CD8-positive, alpha-beta memory T cell (primary cell): Measurements from ENCODE around the gene KLC4. TPM values are rescaled to one million over a fixed set of nuclear protein-coding genes. Genes with fewer than 3 reads are reported as not detected.

Experiments used
- CTCF ChIA-PET: fragments of 350-600 bp; sonication (Branson Sonifier 250); formaldehyde crosslinking; loops from one replicate; lab custom pipeline; 2021; ENCODE audit warnings: antibody characterized with exemption; lab: Charles Lee
- POLR2A ChIA-PET: fragments of 350-600 bp; sonication (Branson Sonifier 250); formaldehyde crosslinking; loops from one replicate; lab custom pipeline; 2021; ENCODE audit warnings: antibody characterized with exemption; lab: Charles Lee
- DNase-seq, 5 donors: peaks; one replicate each; pipeline versions ENCODE4 v3.0.0 to v3.0.0-alpha.2; 2020 to 2022; ENCODE audit warnings: mixed read lengths in 1 of 5
- H3K27ac ChIP-seq: one replicate; pipeline ENCODE4 v1.7.0; 2013; ENCODE audit warnings: low read depth, mild to moderate bottlenecking, low read length, moderate library complexity
- H3K27me3 ChIP-seq: 2 replicates; pipeline ENCODE4 v1.7.0; 2013; ENCODE audit warnings: low read length, mild to moderate bottlenecking; ENCODE audit not compliant: insufficient read depth, poor library complexity, severe bottlenecking
- H3K36me3 ChIP-seq: 2 replicates; pipeline ENCODE4 v1.7.0; 2013; ENCODE audit warnings: mild to moderate bottlenecking, low read length, moderate library complexity; ENCODE audit not compliant: insufficient read depth
- H3K4me1 ChIP-seq: 2 replicates; pipeline ENCODE4 v1.7.0; 2013; ENCODE audit warnings: mild to moderate bottlenecking, low read length, moderate library complexity; ENCODE audit not compliant: insufficient read depth
- H3K4me3 ChIP-seq: 2 replicates; pipeline ENCODE4 v1.7.0; 2013; ENCODE audit warnings: mild to moderate bottlenecking, low read length
- H3K9me3 ChIP-seq: 2 replicates; pipeline ENCODE4 v1.7.0; 2013; ENCODE audit warnings: mild to moderate bottlenecking, low read length
- H3K27ac Mint-ChIP-seq, 8 donors: one replicate each; pipeline ENCODE4 v1.8.0; 2020 to 2021; ENCODE audit warnings: mixed read lengths in 8 of 8, mild to moderate bottlenecking in 6 of 8, inconsistent platforms in 3 of 8, moderate library complexity in 3 of 8
- H3K27me3 Mint-ChIP-seq, 2 donors: one replicate each; pipeline ENCODE4 v1.8.0; 2020 to 2021; ENCODE audit warnings: mixed read lengths in 2 of 2, mild to moderate bottlenecking in 1 of 2, moderate library complexity in 1 of 2
- H3K36me3 Mint-ChIP-seq, 3 donors: one replicate each; pipeline ENCODE4 v1.8.0; 2020 to 2021; ENCODE audit warnings: mixed read lengths in 3 of 3, inconsistent platforms in 1 of 3, mild to moderate bottlenecking in 1 of 3
- H3K4me1 Mint-ChIP-seq, 3 donors: one replicate each; pipeline ENCODE4 v1.8.0; 2020 to 2021; ENCODE audit warnings: mixed read lengths in 3 of 3, inconsistent platforms in 1 of 3, mild to moderate bottlenecking in 1 of 3
- H3K4me3 Mint-ChIP-seq, 7 donors: one replicate each; pipeline ENCODE4 v1.8.0; 2020 to 2021; ENCODE audit warnings: mixed read lengths in 7 of 7, mild to moderate bottlenecking in 6 of 7, moderate library complexity in 4 of 7, inconsistent platforms in 2 of 7
- H3K9me3 Mint-ChIP-seq, 5 donors: one replicate each; pipeline ENCODE4 v1.8.0; 2020 to 2022; ENCODE audit warnings: mixed read lengths in 5 of 5, mild to moderate bottlenecking in 3 of 5, moderate library complexity in 2 of 5, inconsistent platforms in 1 of 5
- polyA plus RNA-seq: library from polyadenylated mRNA; unstranded; fragments of 300-500 nt; fragmentation: Illumina TruSeq; gene quantifications from one replicate; pipeline ENCODE4 v1.2.3, GENCODE V29; 2021
- total RNA-seq, 2 experiments: library from RNA; stranded (reverse); gene quantifications; one replicate each; pipeline ENCODE4 v1.2.3, GENCODE V29; 2021

The KLC4 gene
- total RNA-seq, result 10 to 100 TPM; 11.1 to 12.3 TPM
- 11.6 TPM for polyA plus RNA-seq

DNA sequence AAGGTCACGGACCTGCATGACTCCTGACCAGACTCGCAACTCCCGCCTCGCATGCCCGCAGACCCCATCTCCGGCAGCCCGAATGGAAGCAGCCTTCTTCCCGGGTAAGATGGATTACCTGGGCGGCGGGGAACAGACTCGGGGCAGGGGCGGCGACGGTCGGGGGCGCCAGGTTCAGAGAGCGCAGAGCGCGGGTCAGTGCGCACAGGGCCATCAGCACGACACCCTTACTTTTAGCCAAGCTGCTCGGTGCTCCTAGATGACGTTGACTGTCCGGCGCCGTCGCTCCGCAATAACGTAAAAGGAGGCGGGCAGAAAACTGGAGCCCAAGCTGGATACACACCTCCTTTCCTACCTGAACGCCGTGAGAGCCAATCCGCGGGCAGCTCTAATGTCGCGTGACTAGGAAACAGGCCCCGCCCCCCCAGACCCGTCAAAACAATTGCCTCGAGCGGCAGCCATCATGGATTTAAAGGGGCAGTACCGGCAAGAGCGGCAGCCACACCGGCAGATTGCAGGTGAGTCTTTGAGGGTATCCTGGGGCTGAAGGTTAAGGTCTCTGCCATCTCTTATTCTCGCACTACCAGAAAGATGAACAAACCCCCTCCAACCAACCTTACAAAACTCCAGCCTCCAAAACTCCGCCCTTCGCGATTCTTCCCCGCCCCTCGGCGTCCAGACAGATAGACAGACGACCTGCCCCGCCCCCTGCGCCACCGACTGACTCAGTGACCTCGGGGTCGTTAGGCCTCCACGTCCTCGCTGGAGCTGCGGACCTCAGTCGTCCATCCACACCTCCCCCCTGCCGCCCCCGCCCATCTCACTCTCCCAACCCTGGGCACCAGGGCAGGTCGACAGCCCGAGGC is at the start of gene KLC4, which contains the start of gene MRPL2:
TSS of gene KLC4 (plus strand) at position 464 of the 866 bp plus-strand sequence. CDS start 1,705 bp downstream, outside the sequence.
TSS of gene MRPL2 (minus strand) at position 267 of the 866 bp plus-strand sequence. CDS start at position 214, 53 bp downstream.
- no peaks in the 10 kb centered on the region for H3K27me3 Mint-ChIP-seq
- H3K36me3 ChIP-seq, result peaks cover 18% of the 10 kb centered on the region
- no peaks in the 10 kb centered on the region for H3K9me3 Mint-ChIP-seq
- H3K27ac Mint-ChIP-seq, result peak within 1 kb of the TSS; percentile 98 to 100 (median 100)
- peak; percentile 95 to 97 (median 96) for DNase-seq
- H3K4me1 Mint-ChIP-seq, result peaks cover 32 to 54% (median 50%) of the 10 kb centered on the region in 3 donors
- H3K27me3 ChIP-seq, result no peaks in the 10 kb centered on the region
- peak within 1 kb of the TSS; percentile 93 for H3K4me3 ChIP-seq
- H3K9me3 ChIP-seq, result no peaks in the 10 kb centered on the region
- peak within 1 kb of the TSS; percentile 95 to 99 (median 98) for H3K4me3 Mint-ChIP-seq
- peaks cover 23% of the 10 kb centered on the region for H3K4me1 ChIP-seq
- ChIA-PET CTCF (interaction anchor here (1.2 to 2.1 kb wide), 2 partner anchors 47 to 84 kb away, joined by 3 to 6 read pairs; no protein-coding TSS in a partner anchor), POLR2A (interaction anchor here (0.5 to 2.6 kb wide), 11 partner anchors 38 to 316 kb away, joined by 3 to 24 read pairs (median 5); partner anchors contain the start of genes CNPY3, KLHDC3, MEA1 and PEX6)
- H3K27ac ChIP-seq, result peak within 1 kb of the TSS; percentile 94
- peaks cover 3 to 61% (median 14%) of the 10 kb centered on the region in 3 donors for H3K36me3 Mint-ChIP-seq

DNA sequence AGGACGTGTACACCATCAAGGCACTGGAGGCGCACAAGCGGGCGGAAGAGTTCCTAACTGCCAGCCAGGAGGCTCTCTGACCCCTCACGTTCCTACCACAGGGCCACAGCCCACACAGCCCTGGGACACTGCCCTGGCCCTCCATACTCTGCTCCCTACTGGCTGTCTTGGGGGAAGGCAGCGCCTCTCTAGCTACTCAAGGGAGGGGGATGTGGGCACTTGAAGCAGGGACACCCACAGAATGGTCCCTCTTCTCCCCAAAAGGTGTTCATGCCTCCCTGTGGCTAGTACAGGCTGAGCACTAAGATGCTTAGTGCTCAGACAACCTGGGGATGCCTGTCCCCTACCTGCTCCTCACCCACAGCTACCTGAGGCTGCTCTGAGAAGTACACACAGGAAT is 48.2 kb upstream of the KLC4 start:
- H3K4me3 ChIP-seq, result no peak overlapping the region
- no peaks in the 10 kb centered on the region for H3K9me3 Mint-ChIP-seq
- peak overlapping the region in 4 of 7 donors; percentile 27 to 81 (median 52) for H3K4me3 Mint-ChIP-seq
- no peaks in the 10 kb centered on the region for H3K27me3 ChIP-seq
- H3K4me1 ChIP-seq, result peaks cover 29% of the 10 kb centered on the region
- CTCF ChIA-PET, result interaction anchor here (1.1 to 1.8 kb wide), 2 partner anchors 53 to 133 kb away, joined by 3 to 8 read pairs; no protein-coding TSS in a partner anchor
- H3K27me3 Mint-ChIP-seq, result peaks cover 0 to 2% of the 10 kb centered on the region in 2 donors
- no peak for DNase-seq
- H3K36me3 Mint-ChIP-seq, result peaks cover 0 to 78% (median 5%) of the 10 kb centered on the region in 3 donors
- POLR2A ChIA-PET, result interaction anchor here (1.2 kb wide), 1 partner anchor 82 kb away, joined by 4 read pairs; the partner anchor contains the start of gene CNPY3
- H3K27ac Mint-ChIP-seq, result peak overlapping the region in 6 of 8 donors; percentile 19 to 80 (median 53)
- no peak overlapping the region for H3K27ac ChIP-seq
- peaks cover 47% of the 10 kb centered on the region for H3K36me3 ChIP-seq
- H3K9me3 ChIP-seq, result no peaks in the 10 kb centered on the region
- H3K4me1 Mint-ChIP-seq, result peaks cover 38 to 50% (median 41%) of the 10 kb centered on the region in 3 donors

DNA sequence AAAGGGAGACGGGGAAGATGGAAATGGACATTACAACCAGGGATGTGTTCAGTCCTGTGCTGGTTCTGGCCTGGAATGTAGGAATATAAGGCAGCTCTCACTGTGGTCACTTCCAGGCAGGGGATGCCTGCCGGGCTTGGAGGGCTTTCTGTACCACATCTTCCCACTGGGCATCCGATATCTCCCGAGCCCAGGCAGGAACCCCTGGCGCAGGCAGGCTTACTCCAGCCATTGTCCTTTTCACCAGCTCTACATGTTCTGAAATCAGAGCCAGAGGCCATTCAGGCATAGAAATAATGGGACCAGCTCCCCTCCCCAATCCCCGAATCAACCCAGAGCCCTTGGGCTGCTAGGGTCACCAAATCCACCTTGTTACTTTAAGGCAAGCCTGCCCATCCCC is 47.1 kb upstream of the KLC4 start:
- Mint-ChIP-seq H3K27ac (peak overlapping the region in 7 of 8 donors; percentile 51 to 97 (median 91)), H3K27me3 (peaks cover 0 to 2% of the 10 kb centered on the region in 2 donors), H3K4me1 (peaks cover 42 to 60% (median 49%) of the 10 kb centered on the region in 3 donors), H3K36me3 (peaks cover 0 to 75% (median 5%) of the 10 kb centered on the region in 3 donors), H3K4me3 (peak overlapping the region; percentile 86 to 96 (median 90)), H3K9me3 (no peaks in the 10 kb centered on the region)
- Histone ChIP-seq H3K9me3 (no peaks in the 10 kb centered on the region), H3K27me3 (no peaks in the 10 kb centered on the region), H3K4me1 (peaks cover 41% of the 10 kb centered on the region), H3K4me3 (no peak overlapping the region), H3K27ac (no peak overlapping the region), H3K36me3 (peaks cover 40% of the 10 kb centered on the region)
- CTCF ChIA-PET, result interaction anchor here (0.7 to 3.2 kb wide), 2 partner anchors 47 to 131 kb away, joined by 3 to 17 read pairs; partner anchors contain the start of genes KLC4 and MRPL2
- POLR2A ChIA-PET, result interaction anchor here (0.5 to 3.4 kb wide), 6 partner anchors 28 to 260 kb away, joined by 3 to 24 read pairs (median 4); partner anchors contain the start of genes KLC4, MRPL2, PEX6 and PPP2R5D
- no peak for DNase-seq

DNA sequence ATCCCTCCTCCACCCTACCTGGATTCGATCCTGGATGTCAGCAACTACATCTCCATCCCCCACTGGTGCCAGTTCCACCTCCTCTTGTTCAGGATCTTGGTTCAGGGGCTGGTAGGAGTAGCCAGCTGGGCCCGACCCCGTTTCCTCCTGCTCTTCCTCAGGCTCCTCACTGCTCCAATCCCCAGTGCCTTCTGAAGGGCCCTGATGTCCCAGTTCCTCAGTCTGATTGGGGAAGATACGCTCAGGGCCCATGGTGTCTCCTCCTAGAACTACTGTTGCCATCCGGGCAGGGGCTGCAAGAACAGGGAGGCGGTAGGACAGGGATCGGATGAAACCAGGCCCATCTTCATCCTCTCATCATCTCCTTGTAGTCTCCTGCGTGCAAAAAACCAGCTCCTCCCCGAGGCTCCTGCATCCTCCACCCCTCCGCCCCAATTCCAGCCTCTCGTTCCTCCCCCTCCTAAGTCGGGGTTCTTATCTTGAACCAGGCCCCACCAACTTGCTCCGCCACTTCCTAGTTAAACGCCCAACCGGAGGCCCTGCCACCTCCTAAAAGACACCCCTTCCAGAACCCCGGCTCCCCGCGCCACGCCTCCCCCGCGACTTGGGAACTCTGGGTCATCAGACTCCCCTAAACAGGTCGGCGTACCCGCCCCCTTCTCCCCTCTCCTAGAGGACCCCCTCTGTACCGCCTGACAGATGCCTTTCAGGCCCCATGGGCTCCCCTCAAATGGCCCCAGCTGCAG is 46.2 kb upstream of the KLC4 start:
- H3K4me1 Mint-ChIP-seq, result peaks cover 47 to 69% (median 54%) of the 10 kb centered on the region in 3 donors
- peak overlapping the region; percentile 86 to 96 (median 90) for H3K4me3 Mint-ChIP-seq
- peaks cover 0 to 75% (median 6%) of the 10 kb centered on the region in 3 donors for H3K36me3 Mint-ChIP-seq
- H3K9me3 ChIP-seq, result no peaks in the 10 kb centered on the region
- H3K4me1 ChIP-seq, result peaks cover 42% of the 10 kb centered on the region
- CTCF ChIA-PET, result interaction anchor here (0.9 to 3.2 kb wide), 5 partner anchors 11 to 130 kb away, joined by 3 to 17 read pairs (median 5); partner anchors contain the start of gene PPP2R5D
- peaks cover 34% of the 10 kb centered on the region for H3K36me3 ChIP-seq
- POLR2A ChIA-PET, result interaction anchor here (0.5 to 3.4 kb wide), 11 partner anchors 27 to 497 kb away, joined by 3 to 24 read pairs (median 5); partner anchors contain the start of genes CNPY3, CUL7, KLC4 and LRRC73
- DNase-seq, result no peak
- peak overlapping the region; percentile 59 to 97 (median 92) for H3K27ac Mint-ChIP-seq
- H3K9me3 Mint-ChIP-seq, result no peaks in the 10 kb centered on the region
- H3K27me3 ChIP-seq, result no peaks in the 10 kb centered on the region
- H3K27ac ChIP-seq, result peak overlapping the region; percentile 81
- H3K4me3 ChIP-seq, result peak overlapping the region; percentile 81
- H3K27me3 Mint-ChIP-seq, result peaks cover 0 to 2% of the 10 kb centered on the region in 2 donors

DNA sequence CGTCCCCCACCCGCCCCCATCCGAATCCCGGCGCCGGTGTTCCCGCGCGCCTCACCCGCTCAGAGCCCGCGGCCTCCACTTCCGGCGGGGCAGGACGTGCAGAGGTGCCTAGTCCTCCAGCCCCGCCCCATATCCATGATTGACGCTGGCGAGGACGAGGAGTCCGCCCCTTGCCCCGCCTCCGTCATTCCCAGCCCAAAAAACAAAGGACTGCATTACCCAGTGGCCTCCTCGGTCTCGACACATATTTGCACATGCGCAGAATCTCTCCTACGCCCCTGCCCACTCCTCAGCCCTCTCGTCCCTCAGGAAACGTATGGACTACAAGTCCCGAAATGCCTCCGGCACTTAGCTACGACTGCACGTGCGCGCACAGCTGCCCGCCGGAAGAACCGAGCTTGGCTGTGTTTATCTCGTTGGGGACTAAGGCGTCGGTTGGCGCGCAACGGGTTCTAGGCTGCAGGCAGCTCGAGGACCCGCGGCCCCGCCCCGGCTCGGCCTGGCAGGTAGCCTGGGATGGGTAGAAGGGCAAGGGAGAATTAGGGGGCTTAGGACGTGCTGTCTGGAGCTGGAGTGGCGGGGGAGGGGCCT is 45.5 kb upstream of the KLC4 start, which contains the start of the genes KLHDC3 and MEA1:
TSS of gene KLHDC3 (plus strand) at position 407 of the 591 bp plus-strand sequence. CDS start 2,944 bp downstream, outside the sequence.
TSS of gene MEA1 (minus strand) at position 104 of the 591 bp plus-strand sequence. CDS start 133 bp downstream, outside the sequence.
- peaks cover 0 to 2% of the 10 kb centered on the region in 2 donors for H3K27me3 Mint-ChIP-seq
- ChIA-PET POLR2A (interaction anchor here (0.5 to 3.4 kb wide), 10 partner anchors 10 to 496 kb away, joined by 3 to 24 read pairs (median 9); partner anchors contain the start of genes CNPY3, CUL7, KLC4 and LRRC73), CTCF (interaction anchor here (0.9 to 3.2 kb wide), 6 partner anchors 10 to 129 kb away, joined by 3 to 17 read pairs (median 4); partner anchors contain the start of genes CNPY3 and PPP2R5D)
- Histone ChIP-seq H3K4me1 (peaks cover 42% of the 10 kb centered on the region), H3K27ac (peak within 1 kb of the TSS; percentile 81), H3K36me3 (peaks cover 33% of the 10 kb centered on the region), H3K4me3 (peak within 1 kb of the TSS; percentile 81), H3K27me3 (no peaks in the 10 kb centered on the region), H3K9me3 (no peaks in the 10 kb centered on the region)
- peak within 1 kb of the TSS; percentile 59 to 97 (median 92) for H3K27ac Mint-ChIP-seq
- peaks cover 48 to 70% (median 54%) of the 10 kb centered on the region in 3 donors for H3K4me1 Mint-ChIP-seq
- H3K9me3 Mint-ChIP-seq, result no peaks in the 10 kb centered on the region
- peak; percentile 97 to 100 (median 99) for DNase-seq
- peak within 1 kb of the TSS; percentile 86 to 96 (median 90) for H3K4me3 Mint-ChIP-seq
- peaks cover 0 to 75% (median 5%) of the 10 kb centered on the region in 3 donors for H3K36me3 Mint-ChIP-seq

DNA sequence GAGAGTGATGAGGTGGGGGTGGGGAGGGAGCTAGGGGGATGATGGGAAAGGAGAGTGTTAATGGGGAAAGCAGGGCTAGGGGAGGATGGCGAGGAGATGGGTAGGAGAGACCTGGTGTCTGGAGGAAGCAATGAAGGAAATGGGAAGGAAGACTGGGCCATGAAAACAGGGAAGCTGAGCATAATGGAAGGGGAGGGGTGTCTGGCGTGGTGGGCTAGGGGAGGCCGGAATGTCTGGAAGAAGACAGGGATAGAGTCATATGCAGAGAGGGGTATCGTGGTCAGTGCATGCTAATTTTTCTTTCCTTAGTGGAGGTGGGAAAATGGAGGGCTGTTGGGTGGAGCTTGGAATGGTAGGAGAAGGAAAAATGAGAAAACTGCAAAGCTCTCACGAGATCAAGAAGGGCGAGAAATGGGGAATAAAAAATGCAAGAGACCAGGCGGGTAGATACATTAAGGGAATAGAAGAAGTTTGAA is 45.0 kb upstream of the KLC4 start:
- no peaks in the 10 kb centered on the region for H3K9me3 Mint-ChIP-seq
- peak overlapping the region; percentile 81 for H3K4me3 ChIP-seq
- peaks cover 28% of the 10 kb centered on the region for H3K36me3 ChIP-seq
- H3K36me3 Mint-ChIP-seq, result peaks cover 0 to 74% (median 9%) of the 10 kb centered on the region in 3 donors
- H3K27me3 Mint-ChIP-seq, result peaks cover 0 to 2% of the 10 kb centered on the region in 2 donors
- CTCF ChIA-PET, result interaction anchor here (0.9 to 3.2 kb wide), 6 partner anchors 10 to 129 kb away, joined by 3 to 17 read pairs (median 4); partner anchors contain the start of genes CNPY3 and PPP2R5D
- H3K27ac Mint-ChIP-seq, result peak overlapping the region; percentile 40 to 97 (median 88)
- peak overlapping the region; percentile 86 to 96 (median 90) for H3K4me3 Mint-ChIP-seq
- H3K4me1 Mint-ChIP-seq, result peaks cover 48 to 70% (median 58%) of the 10 kb centered on the region in 3 donors
- H3K27ac ChIP-seq, result peak overlapping the region; percentile 81
- no peaks in the 10 kb centered on the region for H3K27me3 ChIP-seq
- H3K4me1 ChIP-seq, result peaks cover 42% of the 10 kb centered on the region
- DNase-seq, result no peak
- no peaks in the 10 kb centered on the region for H3K9me3 ChIP-seq
- POLR2A ChIA-PET, result interaction anchor here (0.5 to 3.4 kb wide), 9 partner anchors 9 to 496 kb away, joined by 3 to 24 read pairs (median 13); partner anchors contain the start of genes CNPY3, CUL7, KLC4 and LRRC73
